Stimulated activated CD8-positive, alpha-beta memory T cell treated with anti-CD3 and anti-CD28 coated beads, Interleukin-12 subunit alpha, Interleukin-12 subunit beta, amount 100 ng/mL, for 24 hours (primary cell): Measurements from ENCODE around the gene ZSWIM1.

Experiments
- DNase-seq: peaks from one replicate; pipeline ENCODE4 v3.0.0-alpha.2; 2020; ENCODE audit errors: extremely low read depth

Gene ZSWIM1

DNA sequence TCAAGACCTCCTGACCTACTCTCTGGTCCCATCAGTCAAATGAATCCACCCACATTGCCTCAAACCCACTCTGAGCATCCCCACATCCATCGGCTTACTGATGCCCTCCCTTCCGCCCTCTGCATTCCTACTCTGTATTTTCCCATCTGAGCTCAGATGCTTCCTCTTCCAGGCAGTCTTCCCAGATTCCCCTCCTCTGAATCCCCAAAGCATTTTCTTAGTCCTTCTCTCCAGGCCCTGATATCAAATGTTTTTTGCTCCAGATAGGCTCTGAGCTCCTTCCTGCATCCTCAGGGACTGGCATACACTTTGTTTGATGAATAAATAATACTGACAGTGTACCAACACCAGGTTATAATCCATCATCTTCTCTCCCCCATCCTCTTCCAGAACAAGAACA lies 27.1 kb downstream of the ZSWIM1 start:
- no peak for DNase-seq

DNA sequence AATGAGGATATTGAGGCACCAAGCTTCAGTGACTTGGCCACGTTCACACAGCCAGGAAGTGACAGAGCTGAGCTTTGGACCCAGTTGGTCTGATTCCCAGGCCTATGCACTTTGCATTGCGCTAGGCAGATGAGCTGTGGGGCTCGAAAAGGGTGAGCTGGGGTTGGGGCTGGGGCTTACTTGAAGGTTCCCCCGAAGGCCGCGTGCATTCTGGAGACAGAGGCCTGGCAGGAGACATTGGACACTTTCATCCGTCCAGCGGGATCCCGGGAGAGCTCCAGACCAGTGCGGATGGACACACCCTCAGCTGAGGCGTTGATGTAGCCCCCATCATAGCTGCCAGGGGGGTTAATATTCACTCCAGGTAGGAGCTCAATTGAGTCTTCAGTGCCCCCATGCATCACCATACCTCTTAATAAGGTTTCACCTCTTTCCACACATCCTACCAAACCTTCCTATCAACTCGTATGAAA lies 28.3 kb downstream of the ZSWIM1 start:
- no peak for DNase-seq

DNA sequence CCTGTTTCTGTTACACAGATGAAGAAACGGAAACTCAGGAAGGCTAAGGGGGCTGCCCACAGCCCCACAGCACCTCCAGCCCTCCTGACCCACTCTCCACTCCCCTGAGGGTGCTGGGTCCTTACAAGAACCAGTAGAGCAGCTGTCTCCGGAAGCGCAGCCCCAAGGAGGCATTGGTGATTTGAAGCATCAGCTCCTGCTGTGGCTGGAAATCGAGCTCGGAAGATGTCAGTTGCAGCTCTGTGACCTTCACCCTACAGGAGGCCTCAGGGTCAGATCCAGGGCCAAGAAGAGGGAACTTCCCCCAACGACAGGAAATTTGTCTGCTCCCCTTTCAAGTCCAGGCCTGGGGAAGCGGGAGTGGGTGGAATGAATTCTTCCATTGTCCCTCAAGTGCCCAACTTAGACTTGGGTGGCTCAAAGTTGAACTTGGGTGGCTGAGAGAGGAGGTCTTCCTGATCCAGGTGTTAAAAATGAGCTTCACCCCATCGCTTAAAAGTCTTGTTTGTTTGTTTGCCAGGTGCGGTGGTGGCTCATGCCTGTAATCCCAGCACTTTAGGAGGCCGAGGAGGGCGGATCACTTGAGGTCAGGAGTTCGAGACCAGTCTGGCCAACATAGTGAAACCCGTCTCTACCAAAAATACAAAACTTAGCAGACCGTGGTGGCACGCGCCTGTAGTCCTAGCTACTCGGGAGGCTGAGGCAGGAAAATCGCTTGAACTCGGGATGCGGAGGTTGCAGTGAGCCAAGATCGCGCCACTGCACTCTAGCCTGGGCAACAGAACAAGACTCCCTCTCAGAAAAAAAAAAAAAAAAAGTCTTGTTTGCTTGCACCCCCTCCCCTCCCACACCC lies 29.0 kb downstream of the ZSWIM1 start:
- DNase-seq = no peak

DNA sequence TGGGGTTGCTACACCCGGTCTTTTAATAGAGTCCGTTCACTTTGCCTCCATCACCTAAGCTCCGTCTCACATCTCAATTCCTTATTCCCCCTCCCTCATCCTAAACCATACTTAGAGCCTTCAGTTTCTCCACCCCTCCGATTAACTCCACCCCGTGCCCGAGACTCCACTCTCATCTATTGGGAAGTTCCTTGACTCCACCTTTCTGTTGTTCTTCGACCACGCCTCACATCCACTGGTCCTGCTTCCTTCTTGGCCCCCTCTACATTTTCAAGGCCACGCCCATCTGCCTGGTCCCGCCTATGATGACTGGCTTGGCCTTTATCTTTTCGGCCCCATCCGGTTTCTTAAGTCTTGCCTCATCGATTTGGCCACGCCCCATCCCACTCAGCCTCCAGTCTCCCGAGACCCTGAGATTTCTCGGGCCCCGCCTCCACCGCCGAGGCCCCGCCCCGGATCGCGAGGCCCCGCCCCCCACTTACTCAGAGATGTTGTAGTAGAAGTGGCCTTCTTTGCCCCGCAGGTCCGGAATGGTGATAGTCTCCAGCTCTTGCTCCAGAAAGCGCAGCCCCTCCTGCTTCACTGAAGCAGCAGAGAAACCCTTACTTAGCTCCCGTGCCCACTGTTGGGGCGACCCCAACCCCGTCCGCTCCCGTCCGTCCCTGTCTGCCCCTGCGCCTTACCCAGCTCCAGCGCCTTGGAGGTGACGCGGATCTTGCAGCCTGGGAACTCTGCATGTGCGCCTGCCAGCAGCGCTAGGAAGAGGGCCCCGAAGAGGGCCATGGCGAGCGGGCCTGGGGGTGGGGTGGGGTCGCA lies 29.9 kb downstream of the ZSWIM1 start:
- DNase-seq = peak; percentile 87

DNA sequence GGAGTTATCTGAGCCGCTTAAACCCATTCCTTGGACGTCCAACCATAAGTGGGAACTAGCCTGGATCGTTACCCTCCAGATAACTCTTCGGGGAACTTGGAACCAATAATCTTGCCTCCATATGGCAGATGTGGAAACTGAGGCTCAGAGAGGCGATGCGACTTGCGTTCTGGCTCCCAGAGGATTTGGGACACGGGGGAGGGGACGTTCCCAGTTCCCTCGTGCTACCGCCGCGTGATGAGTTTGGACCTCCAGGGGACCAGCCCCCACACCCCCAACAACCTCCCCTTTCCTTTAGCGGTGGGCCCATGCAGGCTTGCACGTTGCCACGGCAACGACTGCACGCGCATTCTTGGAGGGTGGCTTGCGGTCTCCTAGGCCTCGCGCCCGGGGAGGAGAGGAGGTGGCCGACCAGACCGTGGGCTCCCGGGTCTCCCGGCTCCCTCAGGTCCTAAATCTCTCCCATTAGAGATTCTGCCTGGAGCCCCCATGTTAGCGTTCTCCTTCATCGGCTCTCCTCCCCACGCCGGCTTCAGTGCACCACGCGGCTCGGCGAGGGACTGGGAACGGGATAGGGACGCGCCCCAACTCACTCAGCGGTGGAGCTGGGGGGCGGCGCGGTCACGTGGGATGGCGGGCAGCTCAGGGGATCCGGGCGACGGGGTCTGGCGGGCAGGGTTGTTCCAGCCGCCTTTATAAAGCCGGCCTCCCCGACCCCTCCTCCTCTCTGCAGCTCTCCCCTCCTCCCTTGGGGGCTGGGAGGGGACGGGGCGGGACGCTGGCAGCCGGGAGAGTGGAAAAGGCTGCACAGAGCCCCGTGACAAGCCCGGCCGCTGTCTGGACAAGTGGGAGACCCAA lies 30.7 kb downstream of the ZSWIM1 start, which contains the start of gene PLTP:
TSS of gene PLTP (minus strand) at position 670 of the 858 bp plus-strand sequence. CDS start 703 bp downstream, outside the sequence.
- DNase-seq = no peak

DNA sequence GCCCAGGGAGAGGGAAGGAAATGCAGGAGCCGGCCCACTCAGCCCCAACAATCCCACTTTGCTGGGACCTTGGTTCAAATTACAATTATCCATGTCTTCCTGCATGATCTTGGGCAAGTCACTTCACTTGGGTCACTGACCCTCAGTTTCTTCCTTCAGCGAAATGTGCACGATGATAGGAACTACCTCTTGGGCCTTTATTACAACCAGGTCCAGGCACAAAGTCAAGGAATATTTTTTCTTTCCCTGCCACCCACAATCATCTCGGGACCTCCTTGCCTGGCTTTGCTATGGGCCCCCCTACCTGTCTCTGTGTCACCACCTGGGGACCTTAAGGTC lies 31.3 kb downstream of the ZSWIM1 start:
- DNase-seq = no peak

DNA sequence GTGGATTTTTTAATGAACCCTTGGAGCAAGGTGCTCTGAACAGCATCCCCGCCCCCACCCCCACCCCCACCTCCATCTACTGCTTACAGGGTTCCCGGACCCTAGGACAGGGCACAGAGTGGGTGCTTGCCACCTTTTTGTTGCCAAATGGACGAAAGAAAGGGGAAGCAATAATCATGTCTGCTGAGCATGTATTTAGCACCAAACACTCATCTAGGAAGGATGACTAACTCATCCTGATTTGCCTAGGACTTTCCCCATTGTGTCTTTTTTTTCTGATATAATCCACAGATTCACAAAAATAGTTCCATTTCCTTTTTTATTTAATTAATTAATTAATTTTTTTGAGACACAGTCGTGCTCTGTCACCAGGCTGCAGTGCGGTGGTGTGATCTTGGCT lies 32.1 kb downstream of the ZSWIM1 start:
- no peak for DNase-seq

DNA sequence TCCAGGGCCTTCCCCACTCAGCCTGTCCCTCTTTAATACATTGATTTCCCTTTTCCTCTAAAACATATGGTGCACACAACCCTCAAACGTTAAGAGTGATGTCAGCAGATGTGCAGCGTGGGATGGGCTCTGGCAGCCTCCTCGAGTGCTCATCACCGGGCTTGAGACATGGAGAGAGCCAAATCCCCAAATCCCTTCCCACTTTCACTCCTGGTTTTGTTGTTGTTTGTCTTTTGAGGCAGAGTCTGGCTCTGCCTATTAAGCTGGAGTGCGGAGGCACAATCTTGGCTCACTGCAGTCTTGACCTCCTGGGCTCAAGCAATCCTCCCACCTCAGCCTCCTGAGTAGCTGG lies 36.7 kb downstream of the ZSWIM1 start:
- no peak for DNase-seq

DNA sequence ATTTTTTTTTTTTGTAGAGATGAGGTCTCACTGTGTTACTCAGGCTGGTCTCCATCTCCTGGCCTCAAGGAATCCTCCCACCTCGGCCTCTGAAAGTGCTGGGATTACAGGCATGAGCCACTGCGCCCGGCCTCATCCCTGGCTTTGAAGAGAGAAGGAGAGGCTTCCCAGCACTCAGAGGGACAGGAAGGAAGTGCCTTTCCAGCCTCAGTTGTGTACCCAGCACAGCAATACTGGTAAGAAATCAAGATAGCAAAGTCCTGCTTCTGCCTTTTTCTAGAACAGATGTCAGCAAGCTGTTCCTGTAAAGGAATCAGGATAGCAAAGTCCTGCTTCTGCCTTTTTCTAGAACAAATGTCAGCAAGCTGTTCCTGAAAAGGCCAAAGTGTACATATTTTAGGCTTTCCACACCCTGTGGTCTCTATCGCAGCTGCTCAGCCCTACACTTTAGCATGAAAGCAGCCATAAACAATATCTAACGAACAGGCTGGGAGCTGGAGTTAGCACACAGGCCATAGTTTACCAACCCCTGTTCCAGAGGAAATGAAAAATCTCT lies 37.2 kb downstream of the ZSWIM1 start:
- no peak for DNase-seq

DNA sequence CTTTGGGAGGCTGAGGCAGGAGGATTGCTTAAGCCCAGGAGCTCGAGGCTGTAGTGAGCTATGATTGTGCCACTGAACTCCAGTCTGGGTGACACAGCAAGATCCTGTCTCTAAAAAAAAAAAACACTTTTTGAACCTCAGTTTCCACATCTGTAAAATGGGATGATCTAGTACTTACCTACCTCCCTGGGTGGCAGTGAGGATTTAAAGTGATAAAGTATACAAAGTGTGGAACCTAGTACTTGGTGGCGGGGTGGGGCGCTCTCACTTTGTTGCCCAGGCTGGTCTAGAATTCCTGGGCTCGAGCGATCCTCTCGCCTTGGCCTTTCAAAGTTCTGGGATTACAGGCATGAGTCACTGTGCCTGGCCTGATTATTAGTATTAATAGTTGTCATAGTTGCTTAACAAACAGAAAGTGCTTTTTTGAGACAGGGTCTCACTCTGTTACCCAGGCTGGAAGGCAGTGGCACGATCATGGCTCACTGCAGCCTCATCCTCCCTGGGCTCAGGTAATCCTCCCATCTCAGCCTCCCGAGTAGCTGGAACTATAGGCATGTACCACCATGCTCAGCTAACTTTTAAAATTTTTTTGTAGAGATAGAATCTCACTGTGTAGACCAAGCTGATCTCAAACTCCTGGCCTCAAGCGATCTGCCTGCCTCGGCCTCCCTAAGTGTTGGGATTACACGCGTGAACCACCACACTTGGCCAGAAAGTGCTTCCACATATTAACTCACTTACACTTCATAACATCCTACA lies 37.9 kb downstream of the ZSWIM1 start:
- no peak for DNase-seq

DNA sequence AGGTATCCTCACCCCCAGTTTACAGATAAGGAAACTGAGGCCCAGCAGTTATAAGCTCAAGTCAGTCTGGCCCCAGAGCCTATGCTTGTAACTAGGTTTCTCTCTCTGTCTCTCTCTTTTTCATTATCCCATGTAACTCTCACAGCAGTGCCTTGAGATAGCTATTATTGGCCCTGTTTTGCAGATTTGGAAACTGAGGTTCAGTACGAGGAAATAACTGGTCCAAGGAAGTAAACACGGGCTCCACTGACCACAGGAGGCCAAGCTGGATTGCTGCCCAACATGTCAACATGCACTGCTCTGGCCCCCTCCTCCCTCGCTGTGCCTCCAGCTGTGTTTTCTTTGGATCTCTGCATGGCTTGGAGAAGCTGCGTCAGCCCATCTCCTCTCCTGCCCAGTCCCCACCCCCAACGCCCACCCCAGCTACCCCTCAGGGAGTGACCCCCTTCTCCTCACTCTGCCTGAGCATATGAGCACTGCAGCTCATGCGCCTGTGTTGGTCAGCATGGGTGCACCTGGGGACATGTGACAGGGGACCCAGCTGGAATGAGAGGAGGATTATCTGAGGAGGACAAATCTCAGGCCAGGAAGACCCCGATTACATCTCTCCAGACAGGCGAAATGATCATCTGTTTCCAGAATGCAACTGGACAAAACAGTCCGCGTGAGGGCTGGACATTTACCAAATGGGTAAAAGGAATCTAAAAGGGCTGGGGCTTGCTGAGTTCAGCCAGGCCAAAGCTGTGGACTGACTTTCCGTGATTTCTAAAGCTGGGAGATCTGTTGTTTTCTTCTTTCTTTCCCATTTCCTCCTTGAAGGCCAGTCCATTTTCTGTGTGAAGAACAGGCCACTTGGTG lies 38.7 kb downstream of the ZSWIM1 start:
- DNase-seq = no peak

DNA sequence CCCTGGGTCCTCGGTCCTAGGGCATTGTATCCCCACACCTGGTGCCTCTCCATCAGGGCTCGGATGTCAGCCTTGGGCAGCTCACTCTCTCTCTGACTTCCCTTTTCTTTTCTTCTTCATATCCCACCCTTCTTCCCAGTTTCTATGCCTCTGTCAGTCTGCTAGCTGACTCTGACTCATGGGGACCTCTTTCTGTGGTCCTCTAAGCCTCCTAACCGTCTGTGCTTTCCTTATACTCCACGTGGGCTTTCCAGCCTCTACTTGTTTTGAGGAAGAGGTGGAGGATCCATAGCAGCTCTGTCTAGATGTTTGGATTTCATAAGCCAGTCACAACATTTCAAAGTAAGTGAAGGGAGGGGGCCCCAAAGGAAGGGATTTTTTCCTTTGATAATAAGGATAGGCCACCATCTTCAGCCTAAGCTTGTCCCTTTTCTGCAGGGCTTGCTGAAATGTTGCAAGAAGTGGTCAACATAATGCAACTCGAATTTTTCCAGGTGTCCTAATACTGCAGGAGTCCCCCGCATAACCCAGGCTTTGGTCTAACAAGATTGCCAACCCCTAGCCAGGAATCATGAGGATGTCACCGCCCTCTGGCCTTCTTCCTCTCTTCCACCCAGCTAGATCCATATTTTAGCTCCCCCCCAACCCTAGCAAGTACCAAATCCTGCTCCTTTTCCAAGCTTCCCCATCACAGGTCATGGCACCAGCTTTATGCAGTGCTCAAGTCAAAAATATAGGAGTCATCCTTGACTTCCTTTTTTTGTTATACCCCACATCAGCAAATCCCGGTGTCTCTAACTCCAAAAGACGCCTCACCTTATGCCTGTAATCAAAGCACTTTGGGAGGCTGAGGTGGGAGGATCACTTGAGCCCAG lies 39.7 kb downstream of the ZSWIM1 start:
- DNase-seq = no peak

DNA sequence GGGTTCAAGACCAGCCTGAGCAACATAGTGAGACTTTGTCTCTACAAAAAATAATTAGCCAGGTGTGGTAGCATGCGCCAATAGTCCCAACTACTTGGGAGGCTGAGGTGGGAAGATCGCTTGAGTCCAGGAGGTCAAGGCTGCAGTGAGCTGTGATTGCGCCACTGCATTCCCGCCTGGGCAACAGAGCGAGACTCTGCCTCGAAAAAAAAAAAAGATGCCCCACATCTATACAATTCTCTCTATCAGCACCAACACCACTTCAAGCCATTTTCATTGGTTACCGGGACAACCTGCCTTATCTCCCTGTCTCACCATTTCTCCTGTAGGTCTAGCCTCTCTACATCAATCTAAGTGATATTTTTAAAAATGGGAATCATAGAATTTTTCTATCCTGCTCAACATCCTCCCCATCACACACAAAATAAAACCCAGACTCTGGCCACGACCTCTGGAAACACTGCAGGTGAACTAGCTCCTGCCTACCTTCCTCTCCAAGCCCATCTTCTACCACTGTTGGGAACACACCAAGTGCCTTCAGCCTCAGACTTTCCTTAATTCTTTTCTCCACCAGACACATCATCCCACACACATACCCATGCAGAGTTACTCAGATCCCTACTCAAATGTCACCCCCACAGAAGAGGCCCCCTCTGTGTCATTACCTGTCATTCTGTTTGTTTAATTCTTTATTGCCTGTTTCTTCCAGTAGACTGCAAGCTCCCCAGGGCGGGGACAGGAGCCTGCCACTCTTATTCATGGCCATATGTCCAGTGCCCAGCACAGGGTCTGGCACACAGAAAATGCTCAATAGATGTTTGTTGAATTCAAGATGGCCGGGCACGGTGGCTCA lies 40.5 kb downstream of the ZSWIM1 start:
- DNase-seq = no peak

DNA sequence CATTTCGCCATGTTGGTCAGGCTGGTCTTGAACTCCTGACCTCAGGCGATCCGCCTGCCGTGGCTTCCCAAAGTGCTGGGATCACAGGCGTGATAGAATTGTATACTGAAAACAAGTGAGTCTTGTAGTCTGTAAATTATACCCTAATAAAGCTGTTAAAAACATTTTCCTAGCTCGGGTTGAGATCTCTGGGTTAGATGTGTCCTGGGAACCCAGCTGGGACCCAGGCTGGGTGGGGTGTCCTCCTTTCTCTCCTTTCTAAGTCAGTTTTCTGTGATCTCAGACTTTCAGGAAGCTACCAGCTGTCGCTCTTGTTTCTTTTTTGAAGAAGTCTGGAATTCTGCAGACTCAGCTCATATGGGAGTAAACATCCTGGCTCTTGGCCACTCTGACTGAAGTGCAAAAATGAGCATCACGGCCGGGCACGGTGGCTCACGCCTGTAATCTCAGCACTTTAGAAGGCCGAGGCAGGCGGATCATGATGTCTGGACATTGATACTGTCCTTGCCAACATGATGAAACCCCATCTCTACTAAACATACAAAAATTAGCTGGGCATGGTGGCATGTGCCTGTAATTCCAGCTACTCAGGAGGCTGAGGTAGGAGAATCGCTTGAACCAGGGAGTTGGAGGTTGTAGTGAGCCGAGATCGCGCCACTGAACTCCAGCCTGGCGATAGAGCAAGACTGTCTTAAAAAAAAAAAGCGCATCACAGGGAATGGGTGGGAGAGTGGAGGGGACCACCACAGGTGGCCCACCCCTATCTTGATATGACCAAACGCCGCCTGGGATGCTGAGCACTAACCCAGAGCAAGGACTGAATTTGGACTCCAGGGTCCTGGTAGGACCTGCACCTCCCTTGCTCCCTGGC lies 43.6 kb downstream of the ZSWIM1 start:
- no peak for DNase-seq

DNA sequence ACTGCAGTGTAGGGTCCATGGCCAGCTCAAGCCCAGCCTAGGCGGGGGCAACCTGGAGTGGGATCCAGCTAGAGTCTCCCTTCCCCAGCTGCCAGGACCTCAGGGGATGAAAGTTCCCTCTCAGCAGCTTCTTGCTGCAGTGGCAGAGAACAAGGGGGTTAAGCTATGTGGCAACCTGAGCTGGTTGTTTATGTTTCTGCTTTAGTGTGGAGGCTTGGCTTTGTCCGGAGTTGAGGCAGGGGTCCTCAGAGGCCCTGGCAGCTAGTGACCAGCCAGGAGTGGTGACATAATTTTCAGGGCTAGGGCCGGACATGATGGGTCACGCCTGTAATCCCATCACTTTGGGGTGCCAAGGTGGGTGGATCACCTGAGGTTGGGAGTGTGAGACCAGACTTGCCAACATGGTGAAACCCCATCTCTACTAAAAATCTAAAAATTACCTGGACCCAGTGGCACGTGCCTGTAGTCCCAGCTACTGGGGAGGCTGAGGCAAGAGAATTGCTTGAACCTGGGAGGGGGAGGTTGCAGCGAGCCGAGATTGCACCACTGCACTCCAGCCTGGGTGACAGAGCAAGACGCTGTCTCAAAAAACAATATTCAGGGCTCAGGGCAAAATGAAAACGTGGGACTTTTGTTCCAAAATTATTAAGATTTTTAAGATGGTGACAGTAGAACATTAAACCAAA lies 44.9 kb downstream of the ZSWIM1 start:
- DNase-seq = no peak

DNA sequence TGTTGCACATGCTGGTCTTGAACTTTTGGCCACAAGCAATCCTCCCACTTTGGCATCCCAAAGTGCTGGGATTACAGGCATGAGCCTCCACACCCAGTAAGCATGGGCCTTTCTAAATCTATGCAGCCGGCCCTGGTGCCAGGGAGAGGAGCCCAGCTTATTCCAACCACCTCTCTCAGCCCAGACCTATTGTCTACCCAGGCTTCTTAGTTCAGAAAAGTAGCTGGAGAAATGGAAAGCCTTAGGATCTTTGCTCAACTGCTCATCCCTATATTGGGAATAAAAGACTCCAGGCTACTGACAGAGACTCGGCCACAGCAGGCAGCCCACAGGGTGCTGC lies 45.7 kb downstream of the ZSWIM1 start:
- no peak for DNase-seq
